HepG2 (cell line): Measurements from ENCODE around the gene RREB1. TPM values are rescaled to one million over a fixed set of nuclear protein-coding genes. Genes with fewer than 3 reads are reported as not detected.

Experiments used
- ATAC-seq: fragments of 200-7000 bp; cut with Tn5 transposase; 3 replicates; pipeline ENCODE4 v1.9.1; 2020; ENCODE audit warnings: mild to moderate bottlenecking, moderate library complexity
- BruUV-seq: library from RNA; stranded (reverse); fragments of 400-500 nt; replicated peaks from 2 replicates; lab custom pipeline; 2021; lab: Mats Ljungman, UMichigan
- CTCF ChIA-PET: fragments of 300-600 bp; formaldehyde crosslinking; extraction: SDS; loops from one replicate; lab custom pipeline; 2021; ENCODE audit warnings: low total read pairs, inconsistent platforms, low intra/inter-chr PET ratio; lab: Yijun Ruan, JAX
- POLR2A ChIA-PET: fragments of 350-600 bp; sonication (Branson Sonifier 250); formaldehyde crosslinking; loops from one replicate; lab custom pipeline; 2020; ENCODE audit warnings: antibody characterized with exemption, inconsistent platforms; lab: Yijun Ruan, JAX
- DNase-seq: peaks from one replicate; pipeline ENCODE4 v3.0.0-alpha.2; 2015; ENCODE audit warnings: low spot score
- FAIRE-seq: peaks from 3 replicates; lab custom pipeline; 2011; peaks lifted over from hg19 to GRCh38; lab: Jason Lieb, UNC
- H2AFZ ChIP-seq: one replicate; pipeline ENCODE4 v1.6.1; 2011; ENCODE audit warnings: low read length, inconsistent platforms
- H3K27ac ChIP-seq: fragments of 300-600 bp; 3 replicates; pipeline ENCODE4 v1.8.0; 2011; ENCODE audit warnings: mixed run types, mild to moderate bottlenecking, mixed read lengths, low read length, inconsistent platforms; ENCODE audit not compliant: insufficient read depth; ENCODE audit errors: extremely low read length
- H3K27me3 ChIP-seq, 2 experiments: fragments of 200-600 bp in 1 of 2; 2 replicates in 1 of 2; 3 replicates in 1 of 2; pipeline versions ENCODE4 v1.6.0 to v1.8.0; 2011; ENCODE audit warnings: low read length in 2 of 2, mild to moderate bottlenecking in 2 of 2, moderate library complexity in 2 of 2, inconsistent platforms in 1 of 2; ENCODE audit not compliant: insufficient read depth in 2 of 2, control insufficient read depth in 1 of 2
- H3K36me3 ChIP-seq, 2 experiments: fragments of 200-600 bp in 1 of 2; replicated peaks in 1 of 2; 2 replicates in 1 of 2; 3 replicates in 1 of 2; pipeline versions ENCODE4 v1.5.1 to v1.8.0; 2011; ENCODE audit warnings: low read length in 2 of 2, inconsistent platforms in 1 of 2; ENCODE audit not compliant: insufficient read depth in 2 of 2, control insufficient read depth in 1 of 2
- H3K4me1 ChIP-seq: 2 replicates; pipeline ENCODE4 v1.5.1; 2012; ENCODE audit warnings: low read length, inconsistent platforms; ENCODE audit not compliant: insufficient read depth
- H3K4me2 ChIP-seq: 2 replicates; pipeline ENCODE4 v1.6.0; 2011; ENCODE audit warnings: low read depth, low read length, inconsistent platforms
- H3K4me3 ChIP-seq, 3 experiments: fragments of 200-600 bp in 1 of 3; sonication (generic), shearing (Covaris generic) in 1 of 3; replicated peaks in 1 of 3; 2 replicates each; pipeline ENCODE4 v1.5.1; 2011 to 2016; ENCODE audit warnings: low read length in 3 of 3, inconsistent platforms in 2 of 3, low read depth in 2 of 3, mild to moderate bottlenecking in 2 of 3, control low read depth in 1 of 3, mixed read lengths in 1 of 3; ENCODE audit not compliant: insufficient read depth in 1 of 3
- H3K79me2 ChIP-seq: one replicate; pipeline ENCODE4 v1.6.1; 2011; ENCODE audit warnings: low read length, inconsistent platforms; ENCODE audit not compliant: insufficient read depth
- H3K9ac ChIP-seq: 2 replicates; pipeline ENCODE4 v1.6.0; 2011; ENCODE audit warnings: mild to moderate bottlenecking, low read depth, low read length, inconsistent platforms; ENCODE audit not compliant: insufficient read depth
- H3K9me3 ChIP-seq: 2 replicates; pipeline ENCODE4 v1.5.1; 2012; ENCODE audit warnings: mild to moderate bottlenecking, low read length
- H4K20me1 ChIP-seq: 2 replicates; pipeline ENCODE4 v1.6.0; 2011; ENCODE audit warnings: inconsistent platforms, mild to moderate bottlenecking, low read length, moderate library complexity; ENCODE audit not compliant: insufficient read depth
- ETV6 ChIP-seq: sonication (generic); formaldehyde crosslinking; conservative IDR thresholded peaks from 2 replicates; pipeline ENCODE4 v1.4.0; 2020; ENCODE audit warnings: missing genetic modification reagents
- HMGXB4 ChIP-seq, 2 experiments: sonication (generic) in 1 of 2; formaldehyde crosslinking in 1 of 2; IDR thresholded peaks; 2 replicates each; pipeline versions ENCODE4 v1.4.0 to v1.6.1; 2018 to 2020; ENCODE audit warnings: missing genetic modification reagents in 2 of 2, borderline replicate concordance in 1 of 2, low read depth in 1 of 2, mild to moderate bottlenecking in 1 of 2, missing biosample characterization in 1 of 2
- MIXL1 ChIP-seq: IDR thresholded peaks from 2 replicates; pipeline ENCODE4 v1.6.1; 2016
- SKI ChIP-seq: fragments of 450-650 bp; IDR thresholded peaks from one replicate; pipeline ENCODE4 v1.6.1; 2018; ENCODE audit warnings: mild to moderate bottlenecking; ENCODE audit not compliant: partially characterized antibody
- WIZ ChIP-seq: sonication (generic); formaldehyde crosslinking; IDR thresholded peaks from 2 replicates; pipeline ENCODE4 v1.5.1; 2020; ENCODE audit warnings: mild to moderate bottlenecking, missing genetic modification reagents
- ZNF12 ChIP-seq: sonication (generic); formaldehyde crosslinking; IDR thresholded peaks from 2 replicates; pipeline ENCODE4 v1.5.0; 2020; ENCODE audit warnings: missing genetic modification reagents
- ZNF18 ChIP-seq: sonication (generic); formaldehyde crosslinking; IDR thresholded peaks from 2 replicates; pipeline ENCODE4 v1.8.0; 2022; ENCODE audit warnings: mild to moderate bottlenecking, missing genetic modification reagents; ENCODE audit not compliant: insufficient replicate concordance
- ZNF788 ChIP-seq: sonication (generic); formaldehyde crosslinking; IDR thresholded peaks from 2 replicates; pipeline ENCODE4 v1.5.0; 2020; ENCODE audit warnings: mild to moderate bottlenecking, missing genetic modification reagents, borderline replicate concordance
- ZNF879 ChIP-seq: sonication (generic); formaldehyde crosslinking; IDR thresholded peaks from 2 replicates; pipeline ENCODE4 v1.8.1; 2023; ENCODE audit warnings: missing genetic modification reagents
- WGBS: methylation state at CpG from one replicate; pipeline ENCODE4 v1.1.6; 2017; ENCODE audit warnings: low lambda C conversion rate; 5-methylcytosine and 5-hydroxymethylcytosine counted together
- in situ Hi-C: cut with HindIII; loops from 2 replicates; pipeline ENCODE4 v1.10.0; 2017; ENCODE audit warnings: low pct_unique_long_range_greater_than_20kb; ENCODE audit not compliant: extremely low pct_ligation_motif_present
- intact Hi-C: fragments of 100-400 bp; cut with micrococcal nuclease; formaldehyde crosslinking; loops from one replicate; pipeline ENCODE4 v1.10.0; 2022; ENCODE audit not compliant: unreplicated experiment
- polyA plus RNA-seq, 8 experiments: library from polyadenylated mRNA; depleted of rRNA in 3 of 8; stranded (reverse) in 7 of 8; unstranded in 1 of 8; fragments of >200 nt; fragmentation: Illumina TruSeq in 4 of 8; extraction: Trizol in 4 of 8; gene quantifications; 2 replicates each; pipeline versions ENCODE4 v1.2.1 to v1.2.3, GENCODE V29; 2011 to 2016; ENCODE audit warnings: low read depth in 4 of 8, missing spikeins in 1 of 8, mixed read lengths in 1 of 8; ENCODE audit not compliant: insufficient read depth in 1 of 8
- total RNA-seq, 5 experiments: library from RNA; depleted of rRNA; stranded (reverse); fragments of >200 nt; fragmentation: Illumina TruSeq; extraction: Trizol; gene quantifications; 2 replicates each; pipeline ENCODE4 v1.2.3, GENCODE V29; 2016; ENCODE audit warnings: low read depth in 1 of 5

The RREB1 gene
- total and polyA plus RNA-seq, 2 of the 13 experiments (the other 11 are each of a cell fraction or from before 2014, with no cell fraction given), result 6.1 to 23.2 TPM

GRCh38 chr6:7142918-7143475 lies 35.2 kb downstream of the RREB1 start:
- ATAC-seq, result no peak
- Histone ChIP-seq H2AFZ (no peak overlapping the region), H3K36me3 (no peaks in the 10 kb centered on the region; a peak in 1 of 5 replicates), H3K9me3 (no peaks in the 10 kb centered on the region), H3K27me3 (no peaks in the 10 kb centered on the region), H3K79me2 (peaks cover 93% of the 10 kb centered on the region), H4K20me1 (peaks cover 4% of the 10 kb centered on the region; the same call in 1 of the 2 replicates), H3K4me1 (peaks cover 98% of the 10 kb centered on the region), H3K27ac (peak overlapping the region; percentile 66), H3K9ac (no peak overlapping the region; the same call in 1 of the 2 replicates), H3K4me3 (0 out of 6 replicates have a peak overlapping the region, but pooled peaks of 1 of the 3 experiments have one; percentile 3), H3K4me2 (peak overlapping the region; percentile 61)
- no peak for FAIRE-seq
- 85% methylated on average over 6 of the region's 6 CpGs for WGBS
- 0 out of 2 replicates have a peak, but pooled peaks have one; percentile 35 for TF ChIP-seq ZNF12 (CRISPR knock-in tag)
- TF ChIP-seq ZNF18, result no peak
- 0 out of 4 replicates have a peak, but pooled peaks of 1 of the 2 experiments have one; percentile 2 for TF ChIP-seq HMGXB4 (CRISPR knock-in tag; IDR thresholded peaks at IDR 0.05; ENCODE audit: borderline replicate concordance in 1 of 2, low read depth in 1 of 2)
- TF ChIP-seq SKI, result no peak
- TF ChIP-seq ZNF788 (CRISPR knock-in tag), result 0 out of 2 replicates have a peak, but pooled peaks have one; percentile 20
- TF ChIP-seq ETV6, result no peak
- TF ChIP-seq ZNF879 (CRISPR knock-in tag), result 0 out of 2 replicates have a peak, but pooled peaks have one; percentile 35
- 0 out of 2 replicates have a peak, but pooled peaks have one; percentile 19 for TF ChIP-seq WIZ (CRISPR knock-in tag)
- no peak for TF ChIP-seq MIXL1 (CRISPR knock-in tag)
- CTCF ChIA-PET, result no interaction called here
- no peak for DNase-seq
- BruUV-seq, result no TSS peak
- intact Hi-C loops, result no loop called here
- in situ Hi-C loops, result no loop called here
- POLR2A ChIA-PET, result interaction anchor here (0.8 to 2.7 kb wide), 4 partner anchors 13 to 35 kb away, joined by 3 to 10 read pairs (median 3); partner anchors contain the start of gene RREB1
